IMR-90 (cell line): ENCODE results near the gene PTPN7. TPM values are rescaled to one million over a fixed set of nuclear protein-coding genes. Genes with fewer than 3 reads are reported as not detected.

Experiments
- ATAC-seq: fragments of 200-7000 bp; cut with Tn5 transposase; 2 replicates; pipeline ENCODE4 v1.9.1; 2020; ENCODE audit warnings: low read depth, mild to moderate bottlenecking, moderate library complexity
- BruUV-seq: library from RNA; stranded (reverse); fragments of 400-500 nt; replicated peaks from 2 replicates; lab custom pipeline; 2021; lab: Mats Ljungman, UMichigan
- CTCF ChIA-PET: fragments of 300-600 bp; formaldehyde crosslinking; extraction: SDS; loops from one replicate; lab custom pipeline; 2021; ENCODE audit warnings: antibody characterized with exemption; lab: Yijun Ruan, JAX
- POLR2A ChIA-PET: fragments of 300-600 bp; sonication (Branson Sonifier 250); formaldehyde crosslinking; loops from one replicate; lab custom pipeline; 2022; ENCODE audit warnings: antibody characterized with exemption; ENCODE audit not compliant: unreplicated experiment; lab: Charles Lee
- DNase-seq: peaks from one replicate; pipeline ENCODE4 v3.0.0; 2013
- H2AFZ ChIP-seq: replicated peaks from 2 replicates; pipeline ENCODE3; 2013; ENCODE audit warnings: low read length, mild to moderate bottlenecking; ENCODE audit not compliant: poor library complexity
- H2AK5ac ChIP-seq: 2 replicates; pipeline ENCODE4 v1.6.1; 2013; ENCODE audit warnings: low read depth, low read length, inconsistent platforms
- H2AK9ac ChIP-seq: replicated peaks from 2 replicates; pipeline ENCODE3; 2013; ENCODE audit warnings: mild to moderate bottlenecking, low read depth, low read length, moderate library complexity; ENCODE audit not compliant: poor library complexity
- H2BK120ac ChIP-seq: 2 replicates; pipeline ENCODE4 v1.6.1; 2013; ENCODE audit warnings: low read depth, low read length, inconsistent platforms
- H2BK15ac ChIP-seq: 3 replicates; pipeline ENCODE4 v1.6.1; 2013; ENCODE audit warnings: low read depth, low read length, inconsistent platforms
- H2BK20ac ChIP-seq: 2 replicates; pipeline ENCODE4 v1.6.1; 2013; ENCODE audit warnings: low read depth, mild to moderate bottlenecking, inconsistent platforms, low read length, moderate library complexity
- H2BK5ac ChIP-seq: 2 replicates; pipeline ENCODE4 v1.6.1; 2013; ENCODE audit warnings: mild to moderate bottlenecking, low read depth, low read length, inconsistent platforms; ENCODE audit not compliant: poor library complexity, severe bottlenecking
- H3K14ac ChIP-seq: replicated peaks from 2 replicates; pipeline ENCODE4 v1.6.1; 2013; ENCODE audit warnings: low read depth, low read length, inconsistent platforms
- H3K18ac ChIP-seq: 2 replicates; pipeline ENCODE4 v1.6.1; 2013; ENCODE audit warnings: low read depth, low read length, control low read depth
- H3K23ac ChIP-seq: 2 replicates; pipeline ENCODE4 v1.6.1; 2013; ENCODE audit warnings: low read depth, low read length, inconsistent platforms
- H3K27ac ChIP-seq: 2 replicates; pipeline ENCODE4 v1.5.1; 2013; ENCODE audit warnings: mild to moderate bottlenecking, control low read depth, low read length; ENCODE audit not compliant: insufficient read depth
- H3K27me3 ChIP-seq: 2 replicates; pipeline ENCODE4 v1.6.1; 2013; ENCODE audit warnings: low read length; ENCODE audit not compliant: control insufficient read depth, insufficient read depth
- H3K36me3 ChIP-seq: 2 replicates; pipeline ENCODE4 v1.6.1; 2013; ENCODE audit warnings: low read length, mixed read lengths; ENCODE audit not compliant: control insufficient read depth, insufficient read depth
- H3K4ac ChIP-seq: 2 replicates; pipeline ENCODE4 v1.6.1; 2013; ENCODE audit warnings: low read depth, low read length, inconsistent platforms
- H3K4me1 ChIP-seq: 2 replicates; pipeline ENCODE4 v1.6.1; 2013; ENCODE audit warnings: low read length, mixed read lengths; ENCODE audit not compliant: control insufficient read depth, insufficient read depth
- H3K4me2 ChIP-seq: 2 replicates; pipeline ENCODE4 v1.6.1; 2013; ENCODE audit warnings: low read depth, mild to moderate bottlenecking, control low read depth, low read length, moderate library complexity
- H3K4me3 ChIP-seq: 2 replicates; pipeline ENCODE4 v1.5.1; 2013; ENCODE audit warnings: low read depth, mild to moderate bottlenecking, control low read depth, low read length, moderate library complexity; ENCODE audit not compliant: insufficient read depth
- H3K56ac ChIP-seq: 2 replicates; pipeline ENCODE4 v1.6.1; 2013; ENCODE audit warnings: low read length, inconsistent platforms; ENCODE audit not compliant: insufficient read depth; ENCODE audit errors: extremely low read depth
- H3K79me1 ChIP-seq, 2 experiments: 2 replicates each; pipeline ENCODE4 v1.6.1; 2013; ENCODE audit warnings: low read length in 2 of 2, inconsistent platforms in 1 of 2, low read depth in 1 of 2
- H3K9ac ChIP-seq: 2 replicates; pipeline ENCODE4 v1.6.1; 2013; ENCODE audit warnings: low read depth, low read length, control low read depth
- H3K9me1 ChIP-seq: 2 replicates; pipeline ENCODE4 v1.6.1; 2013; ENCODE audit warnings: low read length, inconsistent platforms; ENCODE audit not compliant: insufficient read depth
- H3K9me3 ChIP-seq: 2 replicates; pipeline ENCODE4 v1.6.1; 2013; ENCODE audit warnings: low read length; ENCODE audit not compliant: control insufficient read depth, insufficient read depth
- H4K20me1 ChIP-seq: 2 replicates; pipeline ENCODE4 v1.6.1; 2013; ENCODE audit warnings: low read length, inconsistent platforms; ENCODE audit not compliant: insufficient read depth
- H4K5ac ChIP-seq: 2 replicates; pipeline ENCODE4 v1.6.1; 2013; ENCODE audit warnings: mild to moderate bottlenecking, low read depth, low read length, control low read depth
- H4K8ac ChIP-seq, 2 experiments: 2 replicates each; pipeline ENCODE4 v1.6.1; 2013; ENCODE audit warnings: low read depth in 2 of 2, low read length in 2 of 2, control low read depth in 1 of 2, inconsistent platforms in 1 of 2
- H4K91ac ChIP-seq: 2 replicates; pipeline ENCODE4 v1.6.1; 2013; ENCODE audit warnings: low read depth, low read length, inconsistent platforms; ENCODE audit not compliant: insufficient read depth
- BHLHE40 ChIP-seq: fragments of 150-350 bp; IDR thresholded peaks from 2 replicates; pipeline ENCODE4 v1.6.1; 2016; ENCODE audit warnings: mild to moderate bottlenecking, low read depth, low read length
- CEBPB ChIP-seq: IDR thresholded peaks from 2 replicates; pipeline ENCODE4 v1.6.1; 2012; ENCODE audit warnings: low read depth, low read length, improper control_type of control experiment
- CHD1 ChIP-seq: IDR thresholded peaks from 2 replicates; pipeline ENCODE4 v1.6.1; 2012; ENCODE audit warnings: low read depth, low read length, improper control_type of control experiment
- CTCF ChIP-seq: conservative IDR thresholded peaks from 2 replicates; pipeline ENCODE4 v1.5.1; 2012; ENCODE audit warnings: mild to moderate bottlenecking, low read depth, low read length, improper control_type of control experiment
- FOS ChIP-seq: fragments of 150-350 bp; IDR thresholded peaks from 2 replicates; pipeline ENCODE4 v1.6.1; 2016; ENCODE audit warnings: low read depth, low read length
- MAFK ChIP-seq: IDR thresholded peaks from 2 replicates; pipeline ENCODE4 v1.6.1; 2012; ENCODE audit warnings: low read depth, low read length, improper control_type of control experiment
- MAZ ChIP-seq: IDR thresholded peaks from 2 replicates; pipeline ENCODE4 v1.6.1; 2012; ENCODE audit warnings: low read depth, mild to moderate bottlenecking, low read length, improper control_type of control experiment, moderate library complexity, borderline replicate concordance
- MXI1 ChIP-seq: IDR thresholded peaks from 2 replicates; pipeline ENCODE4 v1.6.1; 2012; ENCODE audit warnings: low read depth, mild to moderate bottlenecking, low read length, moderate library complexity, borderline replicate concordance
- NFE2L2 ChIP-seq: fragments of 150-350 bp; IDR thresholded peaks from 2 replicates; pipeline ENCODE4 v1.6.1; 2016; ENCODE audit warnings: low read depth, mild to moderate bottlenecking, low read length
- POLR2A ChIP-seq: IDR thresholded peaks from 2 replicates; pipeline ENCODE4 v1.6.1; 2012; ENCODE audit warnings: mild to moderate bottlenecking, low read depth, low read length
- RAD21 ChIP-seq: IDR thresholded peaks from 2 replicates; pipeline ENCODE4 v1.6.1; 2012; ENCODE audit warnings: low read length, improper control_type of control experiment
- RCOR1 ChIP-seq: IDR thresholded peaks from 2 replicates; pipeline ENCODE4 v1.6.1; 2012; ENCODE audit warnings: mild to moderate bottlenecking, low read length, improper control_type of control experiment; ENCODE audit not compliant: insufficient replicate concordance
- RFX5 ChIP-seq: IDR thresholded peaks from 2 replicates; pipeline ENCODE4 v1.8.0; 2012; ENCODE audit warnings: low read depth, mild to moderate bottlenecking, low read length, moderate library complexity
- SMC3 ChIP-seq: fragments of 150-350 bp; IDR thresholded peaks from 2 replicates; pipeline ENCODE4 v1.6.1; 2016; ENCODE audit warnings: low read depth, mild to moderate bottlenecking, antibody characterized with exemption, low read length, moderate library complexity
- USF2 ChIP-seq: fragments of 150-350 bp; IDR thresholded peaks from 2 replicates; pipeline ENCODE4 v1.6.1; 2017; ENCODE audit warnings: mild to moderate bottlenecking, antibody characterized with exemption, low read length, low read depth
- WGBS, 2 experiments: methylation state at CpG; one replicate each; pipeline versions ENCODE4 v1.1.5 to v1.1.7; 2013; ENCODE audit warnings: missing lambda C conversion rate in 2 of 2; ENCODE audit not compliant: insufficient read length in 1 of 2; ENCODE audit errors: extremely low coverage in 2 of 2; 5-methylcytosine and 5-hydroxymethylcytosine counted together
- dilution Hi-C: fragments of 300-500 bp; cut with HindIII; formaldehyde crosslinking; loops from one replicate; pipeline ENCODE4 v1.14.3; 2018; ENCODE audit warnings: low sequenced_read_pairs; ENCODE audit not compliant: unreplicated experiment
- in situ Hi-C: fragments of 300-500 bp; cut with MboI; formaldehyde crosslinking; loops from 3 replicates; pipeline ENCODE4 v1.14.3; 2019; ENCODE audit warnings: low sequenced_read_pairs, inconsistent platforms, mixed read lengths
- intact Hi-C: fragments of 100-400 bp; cut with micrococcal nuclease; formaldehyde crosslinking; loops from 2 replicates; pipeline ENCODE4 v1.10.0; 2022
- polyA plus RNA-seq, 3 experiments: library from polyadenylated mRNA; depleted of rRNA; stranded (reverse); fragments of >200 nt; gene quantifications; 2 replicates each; pipeline ENCODE4 v1.2.3, GENCODE V29; 2012; ENCODE audit warnings: low replicate concordance in 1 of 3
- total RNA-seq: library from RNA; depleted of rRNA; stranded (reverse); fragments of >200 nt; gene quantifications from 2 replicates; pipeline ENCODE4 v1.2.3, GENCODE V29; 2012
- TF ChIP-seq, protein P1 (sequence below): fragments of 150-350 bp; IDR thresholded peaks from 2 replicates; pipeline ENCODE4 v1.6.1; 2016; ENCODE audit warnings: low read depth, mild to moderate bottlenecking, low read length, moderate library complexity, borderline replicate concordance

The PTPN7 gene
- total and polyA plus RNA-seq, 2 of the 4 experiments (the other 2 are of a cell fraction): 0.05 TPM; not detected in 1

DNA sequence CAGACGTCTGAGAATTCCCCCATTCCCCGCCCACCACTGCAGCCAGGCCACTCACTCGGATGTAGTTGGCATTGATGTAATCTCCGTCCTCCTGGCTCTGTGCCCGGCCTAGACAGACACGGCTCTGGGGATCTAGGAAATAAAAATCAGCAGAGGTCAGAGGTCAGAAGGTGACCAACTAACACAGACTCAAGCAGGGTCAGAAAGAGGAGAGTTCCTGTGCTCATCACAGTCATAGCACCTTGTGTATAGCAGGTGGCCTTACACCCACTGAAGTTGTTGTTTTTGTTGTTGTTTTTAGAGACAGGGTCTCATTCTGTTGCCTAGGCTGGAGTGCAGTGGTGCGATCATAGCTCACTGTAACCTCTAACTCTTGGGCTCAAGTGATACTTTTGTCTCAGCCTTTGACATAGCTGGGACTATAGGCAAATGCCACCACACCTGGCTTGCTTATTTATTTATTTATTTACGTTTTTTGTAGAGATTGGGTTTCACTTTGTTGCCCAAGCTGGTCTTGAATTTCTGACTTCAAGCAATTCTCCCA lies 4.9 kb downstream of the PTPN7 start:
- peak; percentile 8 for DNase-seq
- H3K9ac ChIP-seq: no peak overlapping the region

More for the DNA sequence above, 4.9 kb downstream of the PTPN7 start:
- no TSS peak for BruUV-seq
- Histone ChIP-seq H2BK120ac (no peak overlapping the region), H3K9me1 (no peaks in the 10 kb centered on the region), H3K9me3 (no peaks in the 10 kb centered on the region), H2AK9ac (no peak overlapping the region), H3K23ac (no peak overlapping the region), H3K79me1 (no peaks in the 10 kb centered on the region), H4K8ac (no peak overlapping the region), H3K27me3 (peaks cover 25% of the 10 kb centered on the region), H3K4me3 (no peak overlapping the region), H3K36me3 (no peaks in the 10 kb centered on the region), H2BK20ac (no peak overlapping the region), H4K20me1 (no peaks in the 10 kb centered on the region), H3K4me1 (no peaks in the 10 kb centered on the region), H4K91ac (no peak overlapping the region), H2AK5ac (no peak overlapping the region), H3K27ac (no peak overlapping the region), H2BK5ac (no peak overlapping the region), H3K18ac (no peak overlapping the region), H3K56ac (no peak overlapping the region), H4K5ac (no peak overlapping the region), H2BK15ac (no peak overlapping the region), H3K4me2 (no peak overlapping the region), H3K4ac (no peak overlapping the region), H3K14ac (no peak overlapping the region), H2AFZ (no peak overlapping the region)
- ATAC-seq: no peak; the same call in 1 of the 2 replicates
- TF ChIP-seq CEBPB: no peak
- no peak for TF ChIP-seq MAFK
- TF ChIP-seq SMC3: no peak
- TF ChIP-seq RCOR1: no peak
- TF ChIP-seq RFX5: no peak
- no peak for TF ChIP-seq NFE2L2
- TF ChIP-seq USF2: no peak
- TF ChIP-seq, protein P1, sequence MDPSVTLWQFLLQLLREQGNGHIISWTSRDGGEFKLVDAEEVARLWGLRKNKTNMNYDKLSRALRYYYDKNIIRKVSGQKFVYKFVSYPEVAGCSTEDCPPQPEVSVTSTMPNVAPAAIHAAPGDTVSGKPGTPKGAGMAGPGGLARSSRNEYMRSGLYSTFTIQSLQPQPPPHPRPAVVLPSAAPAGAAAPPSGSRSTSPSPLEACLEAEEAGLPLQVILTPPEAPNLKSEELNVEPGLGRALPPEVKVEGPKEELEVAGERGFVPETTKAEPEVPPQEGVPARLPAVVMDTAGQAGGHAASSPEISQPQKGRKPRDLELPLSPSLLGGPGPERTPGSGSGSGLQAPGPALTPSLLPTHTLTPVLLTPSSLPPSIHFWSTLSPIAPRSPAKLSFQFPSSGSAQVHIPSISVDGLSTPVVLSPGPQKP: no peak
- TF ChIP-seq MAZ: no peak
- TF ChIP-seq BHLHE40: no peak
- TF ChIP-seq CTCF: no peak
- no peak for TF ChIP-seq FOS
- TF ChIP-seq POLR2A: no peak
- TF ChIP-seq CHD1: no peak
- TF ChIP-seq RAD21: no peak
- no peak for TF ChIP-seq MXI1
- in situ Hi-C loops (no loop called here), dilution Hi-C loops (no loop called here), intact Hi-C loops (no loop called here)
- CTCF ChIA-PET: interaction anchor here (0.8 to 1.4 kb wide), 5 partner anchors 8 to 34 kb away, joined by 3 to 5 read pairs (median 3); no protein-coding TSS in a partner anchor
- WGBS, 2 experiments: no CpG with 5 or more reads among the region's 8 CpGs
- POLR2A ChIA-PET: no interaction called here
